ENCODE results near the gene EPPIN. TPM values are rescaled to one million over a fixed set of nuclear protein-coding genes. Genes with fewer than 3 reads are reported as not detected.

Gene EPPIN
- total and polyA plus RNA-seq, 11 donors, result 0.20 TPM; not detected in 10

- DNase-seq, result no peak
- WGBS, 4 donors, result 53 to 60% (median 58%) methylated on average over 2 of the region's 2 CpGs
- intact Hi-C loops (cut with DNase I), result no loop called here
Measured at GRCh38 chr20:45518282-45518681, 28.9 kb downstream of the EPPIN start.

GRCh38 chr20:45515147-45515913 is 31.9 kb downstream of the EPPIN start, which contains the start of gene SPINT3:
Gene SPINT3, minus strand, starts transcription at chr20:45515622. Its CDS starts 14 bp downstream, at chr20:45515608.
- Histone ChIP-seq H3K4me3 (no peak within 1 kb of the TSS), H3K9me3 (no peaks in the 10 kb centered on the region), H3K4me1 (no peaks in the 10 kb centered on the region), H3K27me3 (peaks cover 0 to 23% (median 8%) of the 10 kb centered on the region in 9 donors), H3K27ac (no peak within 1 kb of the TSS), H3K36me3 (no peaks in the 10 kb centered on the region)
- DNase-seq, result no peak
- intact Hi-C loops (cut with DNase I), result no loop called here
- TF ChIP-seq CTCF (IDR thresholded peaks at IDR 0.05) (no peak), POLR2A (IDR thresholded peaks at IDR 0.05) (no peak)
- no peak for ATAC-seq
- 44 to 65% (median 61%) methylated on average over 5 of the region's 5 CpGs for whole genome bisulfite sequencing, 4 donors

More at GRCh38 chr20:45518282-45518681, 28.9 kb downstream of the EPPIN start:
- no peaks in the 10 kb centered on the region for H3K4me1 ChIP-seq
- H3K4me3 ChIP-seq, result no peak overlapping the region
- no peak overlapping the region for H3K27ac ChIP-seq
- ATAC-seq, result no peak
- TF ChIP-seq POLR2A (IDR thresholded peaks at IDR 0.05) (no peak), CTCF (IDR thresholded peaks at IDR 0.05) (no peak)
- H3K27me3 ChIP-seq, result peaks cover 0 to 18% (median 1%) of the 10 kb centered on the region in 9 donors
- H3K36me3 ChIP-seq, result no peaks in the 10 kb centered on the region
- no peaks in the 10 kb centered on the region for H3K9me3 ChIP-seq

GRCh38 chr20:45510242-45510862 is 36.8 kb downstream of the EPPIN start:
- no peak overlapping the region for H3K4me3 ChIP-seq
- no peaks in the 10 kb centered on the region for H3K4me1 ChIP-seq
- H3K27me3 ChIP-seq, result peaks cover 0 to 11% (median 6%) of the 10 kb centered on the region in 9 donors
- intact Hi-C loops (cut with DNase I), result no loop called here
- WGBS, 4 donors, result 65 to 75% (median 67%) methylated on average over 5 of the region's 5 CpGs
- ATAC-seq (no peak), DNase-seq (no peak)
- no peak overlapping the region for H3K27ac ChIP-seq
- H3K36me3 ChIP-seq, result no peaks in the 10 kb centered on the region
- TF ChIP-seq POLR2A (IDR thresholded peaks at IDR 0.05), result no peak
- TF ChIP-seq CTCF (IDR thresholded peaks at IDR 0.05), result no peak
- H3K9me3 ChIP-seq, result no peaks in the 10 kb centered on the region

GRCh38 chr20:45509091-45509490 is 38.1 kb downstream of the EPPIN start:
- TF ChIP-seq CTCF (IDR thresholded peaks at IDR 0.05) (no peak), POLR2A (IDR thresholded peaks at IDR 0.05) (no peak)
- WGBS, 4 donors, result 48 to 58% (median 52%) methylated on average over 4 of the region's 4 CpGs
- no peak overlapping the region for H3K27ac ChIP-seq

More at GRCh38 chr20:45509091-45509490, 38.1 kb downstream of the EPPIN start:
- Histone ChIP-seq H3K27me3 (peaks cover 0 to 15% (median 9%) of the 10 kb centered on the region in 9 donors), H3K4me3 (no peak overlapping the region), H3K36me3 (no peaks in the 10 kb centered on the region), H3K9me3 (no peaks in the 10 kb centered on the region), H3K4me1 (no peaks in the 10 kb centered on the region)
- intact Hi-C loops (cut with DNase I), result no loop called here
- DNase-seq (no peak), ATAC-seq (no peak)
